C4-2B (cell line): ENCODE data around the gene ZNF839.

Experiments
- H3K27ac ChIP-seq: fragments of 450-650 bp; 2 replicates; pipeline ENCODE4 v1.5.1; 2017
- CTCF ChIP-seq: fragments of 450-650 bp; conservative IDR thresholded peaks from 2 replicates; pipeline ENCODE4 v1.5.1; 2017; ENCODE audit warnings: mild to moderate bottlenecking
- ZFX ChIP-seq: fragments of 450-650 bp; IDR thresholded peaks from 2 replicates; pipeline ENCODE4 v1.6.1; 2017

The ZNF839 gene

DNA sequence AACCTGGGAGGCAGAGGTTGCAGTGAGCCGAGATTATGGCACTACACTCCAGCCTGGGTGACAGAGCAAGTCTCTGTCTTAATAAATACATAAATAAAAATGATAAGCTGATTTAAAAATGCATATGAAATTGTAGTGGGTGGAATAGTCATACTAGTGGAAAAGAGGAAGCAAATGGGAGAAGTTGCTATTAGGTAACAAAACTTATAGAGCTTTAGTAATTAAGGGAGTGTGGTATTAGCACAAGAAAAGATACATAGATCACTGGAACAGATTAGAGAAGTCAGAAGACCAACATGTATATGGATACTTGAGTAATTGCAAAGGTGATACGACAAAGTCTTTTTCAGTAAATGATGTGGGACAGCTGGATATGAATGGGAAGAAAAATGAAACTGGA lies 69.7 kb downstream of the ZNF839 start:
- no peak for TF ChIP-seq CTCF
- TF ChIP-seq ZFX: no peak
- H3K27ac ChIP-seq: no peak overlapping the region

GRCh38 chr14:102390064-102390855 lies 70.7 kb downstream of the ZNF839 start:
- TF ChIP-seq CTCF (no peak), ZFX (no peak)
- no peak overlapping the region for H3K27ac ChIP-seq
